HEK293 (cell line): Measurements from ENCODE around the gene ZNF177.

Experiments used
- CTCF ChIA-PET: fragments of 350-600 bp; formaldehyde crosslinking; extraction: SDS; loops from one replicate; lab custom pipeline; 2021; ENCODE audit warnings: antibody characterized with exemption; lab: Yijun Ruan, JAX
- POLR2A ChIA-PET: fragments of 300-600 bp; formaldehyde crosslinking; extraction: SDS; loops from one replicate; lab custom pipeline; 2020; ENCODE audit warnings: antibody characterized with exemption, inconsistent platforms; lab: Yijun Ruan, JAX
- H3K27ac ChIP-seq: fragments of 200-500 bp; sonication (Bioruptor generic); 2 replicates; pipeline ENCODE4 v1.5.1; 2014; ENCODE audit warnings: low read depth, low read length, control low read depth, inconsistent platforms; ENCODE audit errors: extremely low read depth
- H3K36me3 ChIP-seq, 2 experiments: fragments of 200-500 bp in 1 of 2; sonication (Bioruptor generic) in 1 of 2; 1 replicate in 1 of 2; 2 replicates in 1 of 2; pipeline ENCODE4 v1.5.1; 2014 to 2017; ENCODE audit warnings: inconsistent platforms in 2 of 2, low read length in 2 of 2; ENCODE audit not compliant: control insufficient read depth in 2 of 2, insufficient read depth in 1 of 2
- H3K4me1 ChIP-seq: fragments of 200-500 bp; sonication (Bioruptor generic); 2 replicates; pipeline ENCODE4 v1.5.1; 2014; ENCODE audit warnings: mild to moderate bottlenecking, low read length, inconsistent platforms; ENCODE audit not compliant: control insufficient read depth, insufficient read depth
- H3K4me3 ChIP-seq: 2 replicates; pipeline ENCODE4 v1.5.1; 2011; ENCODE audit warnings: low read depth, mild to moderate bottlenecking, control low read depth, low read length, moderate library complexity
- H3K9me3 ChIP-seq: fragments of 200-500 bp; sonication (Bioruptor generic); 2 replicates; pipeline ENCODE4 v1.5.1; 2014; ENCODE audit warnings: low read depth, low read length, inconsistent platforms; ENCODE audit not compliant: control insufficient read depth, insufficient read depth
- HOXC10 ChIP-seq: sonication (generic); formaldehyde crosslinking; IDR thresholded peaks from 2 replicates; pipeline ENCODE4 v1.8.1; 2023; ENCODE audit warnings: mild to moderate bottlenecking, missing genetic modification reagents
- SCRT2 ChIP-seq: fragments of 450-650 bp; formaldehyde crosslinking; IDR thresholded peaks from 2 replicates; pipeline ENCODE4 v1.5.1; 2016; ENCODE audit warnings: missing biosample characterization, missing genetic modification characterization
- ZEB2 ChIP-seq: fragments of 450-650 bp; formaldehyde crosslinking; IDR thresholded peaks from 2 replicates; pipeline ENCODE4 v1.5.1; 2016; ENCODE audit warnings: missing biosample characterization, missing genetic modification characterization
- ZFP3 ChIP-seq: fragments of 450-650 bp; formaldehyde crosslinking; IDR thresholded peaks from 2 replicates; pipeline ENCODE4 v1.5.1; 2016; ENCODE audit warnings: low read depth, missing biosample characterization, missing genetic modification characterization
- ZNF10 ChIP-seq: fragments of 450-650 bp; formaldehyde crosslinking; IDR thresholded peaks from 2 replicates; pipeline ENCODE4 v1.5.1; 2017; ENCODE audit warnings: missing biosample characterization, missing genetic modification characterization
- ZNF133 ChIP-seq: fragments of 450-650 bp; formaldehyde crosslinking; IDR thresholded peaks from 2 replicates; pipeline ENCODE4 v1.5.1; 2016; ENCODE audit warnings: missing biosample characterization, missing genetic modification characterization
- ZNF155 ChIP-seq: fragments of 450-650 bp; formaldehyde crosslinking; IDR thresholded peaks from 2 replicates; pipeline ENCODE4 v1.5.1; 2016; ENCODE audit warnings: missing biosample characterization, missing genetic modification characterization
- ZNF169 ChIP-seq: fragments of 450-650 bp; formaldehyde crosslinking; IDR thresholded peaks from 2 replicates; pipeline ENCODE4 v1.5.1; 2016; ENCODE audit warnings: missing biosample characterization, missing genetic modification characterization
- ZNF18 ChIP-seq: fragments of 450-650 bp; formaldehyde crosslinking; IDR thresholded peaks from 2 replicates; pipeline ENCODE4 v1.5.1; 2016; ENCODE audit warnings: missing biosample characterization, missing genetic modification characterization
- ZNF302 ChIP-seq: fragments of 450-650 bp; formaldehyde crosslinking; IDR thresholded peaks from 2 replicates; pipeline ENCODE4 v1.5.1; 2016; ENCODE audit warnings: missing biosample characterization, missing genetic modification characterization, low read depth
- ZNF335 ChIP-seq: fragments of 450-650 bp; formaldehyde crosslinking; conservative IDR thresholded peaks from 2 replicates; pipeline ENCODE4 v1.5.1; 2016; ENCODE audit warnings: missing biosample characterization, missing genetic modification characterization
- ZNF37A ChIP-seq: fragments of 450-650 bp; IDR thresholded peaks from 2 replicates; pipeline ENCODE4 v1.5.1; 2018; ENCODE audit warnings: missing biosample characterization, missing genetic modification characterization
- ZNF521 ChIP-seq: fragments of 450-650 bp; formaldehyde crosslinking; IDR thresholded peaks from 2 replicates; pipeline ENCODE4 v1.5.1; 2017; ENCODE audit warnings: missing biosample characterization, mild to moderate bottlenecking, missing genetic modification characterization
- ZNF529 ChIP-seq: fragments of 450-650 bp; formaldehyde crosslinking; IDR thresholded peaks from 2 replicates; pipeline ENCODE4 v1.5.1; 2017; ENCODE audit warnings: missing genetic modification characterization, missing biosample characterization; ENCODE audit not compliant: insufficient replicate concordance
- ZNF560 ChIP-seq: fragments of 450-650 bp; formaldehyde crosslinking; IDR thresholded peaks from 2 replicates; pipeline ENCODE4 v1.5.1; 2017; ENCODE audit warnings: missing biosample characterization, missing genetic modification characterization, borderline replicate concordance
- ZNF600 ChIP-seq: fragments of 450-650 bp; formaldehyde crosslinking; IDR thresholded peaks from 2 replicates; pipeline ENCODE4 v1.5.1; 2016; ENCODE audit warnings: missing biosample characterization, missing genetic modification characterization
- ZNF623 ChIP-seq: fragments of 450-650 bp; formaldehyde crosslinking; IDR thresholded peaks from 2 replicates; pipeline ENCODE4 v1.5.1; 2016; ENCODE audit warnings: missing biosample characterization, missing genetic modification characterization
- ZNF639 ChIP-seq: fragments of 450-650 bp; formaldehyde crosslinking; IDR thresholded peaks from 2 replicates; pipeline ENCODE4 v1.5.1; 2016; ENCODE audit warnings: missing biosample characterization, missing genetic modification characterization
- ZNF645 ChIP-seq: fragments of 450-650 bp; formaldehyde crosslinking; IDR thresholded peaks from 2 replicates; pipeline ENCODE4; 2016; ENCODE audit warnings: missing biosample characterization, missing genetic modification characterization
- ZNF654 ChIP-seq: fragments of 450-650 bp; formaldehyde crosslinking; IDR thresholded peaks from 2 replicates; pipeline ENCODE4 v1.5.1; 2016; ENCODE audit warnings: low read depth, missing biosample characterization, missing genetic modification characterization
- ZNF692 ChIP-seq: fragments of 450-650 bp; formaldehyde crosslinking; IDR thresholded peaks from 2 replicates; pipeline ENCODE4 v1.5.1; 2016; ENCODE audit warnings: missing biosample characterization, missing genetic modification characterization
- ZNF792 ChIP-seq: fragments of 450-650 bp; formaldehyde crosslinking; IDR thresholded peaks from 2 replicates; pipeline ENCODE4 v1.5.1; 2016; ENCODE audit warnings: missing biosample characterization, missing genetic modification characterization

The ZNF177 gene

GRCh38 chr19:9348671-9349070 lies 14.1 kb upstream of the ZNF177 start (continued):
- TF ChIP-seq ZNF37A (no peak), ZFP3 (tag by site-specific recombination) (no peak)
- TF ChIP-seq, all 188 proteins: peak for 0

GRCh38 chr19:9352505-9352904 lies 10.3 kb upstream of the ZNF177 start:
- Histone ChIP-seq H3K27ac (no peak overlapping the region), H3K9me3 (no peaks in the 10 kb centered on the region; the same call in none of the 2 replicates), H3K4me3 (no peak overlapping the region), H3K36me3 (peaks cover 4 to 11% of the 10 kb centered on the region in 2 experiments; a peak in 2 of 3 replicates), H3K4me1 (no peaks in the 10 kb centered on the region)
- ChIA-PET POLR2A (no interaction called here), CTCF (no interaction called here)
- no peak for TF ChIP-seq ZNF37A
- no peak for TF ChIP-seq ZNF133 (tag by site-specific recombination)
- no peak for TF ChIP-seq ZNF302 (tag by site-specific recombination)
- no peak for TF ChIP-seq ZNF529
- no peak for TF ChIP-seq ZNF335
- no peak for TF ChIP-seq ZNF623 (tag by site-specific recombination)

- H3K36me3 ChIP-seq: peaks cover 4 to 15% of the 10 kb centered on the region in 2 experiments; a peak in 2 of 3 replicates
- ChIA-PET CTCF (no interaction called here), POLR2A (no interaction called here)
- no peak for TF ChIP-seq ZNF645 (tag by site-specific recombination)
- TF ChIP-seq ZNF560 (tag by site-specific recombination): no peak
- no peak for TF ChIP-seq ZNF639 (tag by site-specific recombination)
- TF ChIP-seq SCRT2 (tag by site-specific recombination): no peak
- no peak for TF ChIP-seq ZNF18 (tag by site-specific recombination)
- no peak for TF ChIP-seq ZNF654 (tag by site-specific recombination)
- no peak overlapping the region for H3K4me3 ChIP-seq
- H3K27ac ChIP-seq: no peak overlapping the region
- H3K4me1 ChIP-seq: no peaks in the 10 kb centered on the region
- H3K9me3 ChIP-seq: no peaks in the 10 kb centered on the region; the same call in 1 of the 2 replicates
Observed at GRCh38 chr19:9353011-9353410, 9.8 kb upstream of the ZNF177 start.

- no peak overlapping the region for H3K4me3 ChIP-seq
- ChIA-PET POLR2A (no interaction called here), CTCF (interaction anchor here (0.6 kb wide), 1 partner anchor 218 kb away, joined by 4 read pairs; no protein-coding TSS in a partner anchor)
- H3K9me3 ChIP-seq: no peaks in the 10 kb centered on the region; the same call in 1 of the 2 replicates
- H3K4me1 ChIP-seq: no peaks in the 10 kb centered on the region
- TF ChIP-seq ZNF792 (tag by site-specific recombination) (no peak), ZNF155 (tag by site-specific recombination) (no peak), HOXC10 (CRISPR knock-in tag) (no peak), ZNF600 (no peak), ZNF521 (no peak), ZEB2 (no peak), ZNF692 (no peak), ZNF10 (no peak), ZNF169 (tag by site-specific recombination) (no peak)
- no peak overlapping the region for H3K27ac ChIP-seq
- peaks cover 0 to 15% of the 10 kb centered on the region in 2 experiments; a peak in 2 of 3 replicates for H3K36me3 ChIP-seq
Observed at GRCh38 chr19:9354651-9355050, 8.2 kb upstream of the ZNF177 start.
